A549 (cell line): ENCODE results near the gene HMG20A. TPM values are rescaled to one million over a fixed set of nuclear protein-coding genes. Genes with fewer than 3 reads are reported as not detected.

Experiments used
- ATAC-seq, 2 experiments: fragments of 200-7000 bp in 1 of 2; fragments of >200 bp in 1 of 2; cut with Nextera tagmentation in 1 of 2; cut with Tn5 transposase in 1 of 2; 3 replicates each; pipeline versions ENCODE4 v1.8.0 to v1.9.1; 2018 to 2020; ENCODE audit warnings: mild to moderate bottlenecking in 1 of 2, moderate library complexity in 1 of 2
- CTCF ChIA-PET: fragments of 300-600 bp; sonication (Branson Sonifier 250); formaldehyde crosslinking; extraction: SDS; loops from one replicate; lab custom pipeline; 2021; ENCODE audit warnings: antibody characterized with exemption, inconsistent platforms; lab: Yijun Ruan, JAX
- POLR2A ChIA-PET: fragments of 350-600 bp; formaldehyde crosslinking; extraction: SDS; loops from one replicate; lab custom pipeline; 2021; ENCODE audit warnings: antibody characterized with exemption, inconsistent platforms; lab: Yijun Ruan, JAX
- DNase-seq, 2 experiments: peaks; one replicate each; pipeline versions ENCODE4 v3.0.0 to v3.0.0-alpha.2; 2011 to 2016; ENCODE audit warnings: low read depth in 1 of 2, low spot score in 1 of 2
- FAIRE-seq: peaks from 2 replicates; lab custom pipeline; 2011; peaks lifted over from hg19 to GRCh38; lab: Jason Lieb, UNC
- H3K27ac ChIP-seq, 2 experiments: fragments of >200 bp; sonication (Bioruptor Twin); formaldehyde crosslinking; 3 replicates each; pipeline ENCODE4 v1.5.1; 2016 to 2017
- H3K4me1 ChIP-seq: fragments of >200 bp; sonication (Bioruptor Twin); formaldehyde crosslinking; 3 replicates; pipeline ENCODE4 v1.6.1; 2016
- H3K4me2 ChIP-seq: fragments of >200 bp; sonication (Bioruptor Twin); formaldehyde crosslinking; 3 replicates; pipeline ENCODE4 v1.6.1; 2016
- H3K4me3 ChIP-seq: fragments of >200 bp; sonication (Bioruptor Twin); formaldehyde crosslinking; 3 replicates; pipeline ENCODE4 v1.5.1; 2016
- H3K9me3 ChIP-seq: fragments of >200 bp; sonication (Bioruptor Twin); formaldehyde crosslinking; 3 replicates; pipeline ENCODE4 v1.6.1; 2016
- BCL3 ChIP-seq: fragments of >200 bp; sonication (Bioruptor Twin); formaldehyde crosslinking; IDR thresholded peaks from 3 replicates; pipeline ENCODE4 v1.6.1; 2016
- BHLHE40 ChIP-seq: IDR thresholded peaks from 2 replicates; pipeline ENCODE4 v1.6.1; 2012; ENCODE audit warnings: low read depth, low read length, inconsistent platforms
- CBX2 ChIP-seq: fragments of 200-600 bp; sonication (generic); IDR thresholded peaks from 2 replicates; pipeline ENCODE4 v1.6.1; 2016; ENCODE audit warnings: low read depth, mild to moderate bottlenecking, borderline replicate concordance
- CBX8 ChIP-seq: fragments of 200-600 bp; sonication (generic); IDR thresholded peaks from 2 replicates; pipeline ENCODE4 v1.6.1; 2016
- CHD4 ChIP-seq: fragments of 200-600 bp; sonication (generic); IDR thresholded peaks from 2 replicates; pipeline ENCODE4 v1.6.1; 2016; ENCODE audit warnings: antibody characterized with exemption, mild to moderate bottlenecking, borderline replicate concordance
- CTCF ChIP-seq: fragments of >200 bp; sonication (Bioruptor Twin); formaldehyde crosslinking; IDR thresholded peaks from 3 replicates; pipeline ENCODE4 v1.5.1; 2016
- E2F6 ChIP-seq: IDR thresholded peaks from 2 replicates; pipeline ENCODE4 v1.6.1; 2012; ENCODE audit warnings: low read depth, borderline replicate concordance
- HOXB5 ChIP-seq: fragments of 250-450 bp; sonication (Bioruptor Pico); IDR thresholded peaks from 2 replicates; pipeline ENCODE4 v1.5.0; 2020; ENCODE audit warnings: mild to moderate bottlenecking, moderate library complexity
- JUNB ChIP-seq: fragments of >200 bp; sonication (Bioruptor Twin); formaldehyde crosslinking; IDR thresholded peaks from 2 replicates; pipeline ENCODE4 v1.6.1; 2016
- KDM1A ChIP-seq: fragments of 200-600 bp; sonication (generic); IDR thresholded peaks from 2 replicates; pipeline ENCODE4 v1.6.1; 2016; ENCODE audit warnings: low read depth, mild to moderate bottlenecking
- KDM5A ChIP-seq: fragments of 200-600 bp; sonication (generic); IDR thresholded peaks from 2 replicates; pipeline ENCODE4 v1.6.1; 2016; ENCODE audit warnings: antibody characterized with exemption, mild to moderate bottlenecking
- MAX ChIP-seq: IDR thresholded peaks from 2 replicates; pipeline ENCODE4 v1.6.1; 2012
- MAZ ChIP-seq: fragments of 150-350 bp; IDR thresholded peaks from 2 replicates; pipeline ENCODE4 v1.6.1; 2014; ENCODE audit warnings: antibody characterized with exemption, low read depth, low read length, borderline replicate concordance
- NFE2L2 ChIP-seq: fragments of 150-350 bp; conservative IDR thresholded peaks from 2 replicates; pipeline ENCODE4 v1.6.1; 2014; ENCODE audit warnings: low read length
- NPAS2 ChIP-seq: fragments of 250-450 bp; sonication (Bioruptor Pico); IDR thresholded peaks from 2 replicates; pipeline ENCODE4 v1.8.0; 2022; ENCODE audit warnings: mild to moderate bottlenecking, moderate library complexity, borderline replicate concordance
- PBX3 ChIP-seq: IDR thresholded peaks from 2 replicates; pipeline ENCODE4 v1.6.1; 2012
- PHF8 ChIP-seq: fragments of 200-600 bp; sonication (generic); IDR thresholded peaks from 2 replicates; pipeline ENCODE4 v1.6.1; 2016; ENCODE audit warnings: low read depth, mild to moderate bottlenecking, antibody characterized with exemption, moderate library complexity, borderline replicate concordance
- POLR2AphosphoS2 ChIP-seq: conservative IDR thresholded peaks from 2 replicates; pipeline ENCODE4 v1.6.1; 2012; ENCODE audit warnings: low read length, improper control_type of control experiment, inconsistent platforms
- RARB ChIP-seq: fragments of 250-450 bp; sonication (Bioruptor Pico); IDR thresholded peaks from 2 replicates; pipeline ENCODE4 v1.8.0; 2021; ENCODE audit warnings: mild to moderate bottlenecking, moderate library complexity
- TFCP2L1 ChIP-seq: fragments of 250-450 bp; sonication (Bioruptor Pico); IDR thresholded peaks from 2 replicates; pipeline ENCODE4 v1.5.0; 2021; ENCODE audit warnings: mild to moderate bottlenecking
- USF2 ChIP-seq: fragments of 450-650 bp; IDR thresholded peaks from 2 replicates; pipeline ENCODE4 v1.6.1; 2014; ENCODE audit warnings: antibody characterized with exemption
- ZC3H11A ChIP-seq: fragments of 450-650 bp; IDR thresholded peaks from 2 replicates; pipeline ENCODE4 v1.6.1; 2014; ENCODE audit warnings: antibody characterized with exemption, mild to moderate bottlenecking
- WGBS: methylation state at CpG from one replicate; pipeline ENCODE4 v1.1.6; 2017; ENCODE audit errors: missing lambda C conversion rate; 5-methylcytosine and 5-hydroxymethylcytosine counted together
- polyA plus RNA-seq, 4 experiments: library from polyadenylated mRNA; depleted of rRNA in 3 of 4; stranded (reverse); fragments of >200 nt; fragmentation: RNase III in 1 of 4; extraction: RNeasy Plus Mini Kit Qiagen cat#74134 plus additional on column Dnase treatment in 1 of 4; gene quantifications; 2 replicates in 3 of 4; 3 replicates in 1 of 4; pipeline ENCODE4 v1.2.3, GENCODE V29; 2011 to 2017

HMG20A gene
- polyA plus RNA-seq, 2 of the 4 experiments (the other 2 are of a cell fraction), result 29.5 to 85.1 TPM

- TF ChIP-seq CTCF (peak; percentile 24; the same call in 1 of the 3 replicates), PHF8 (peak; percentile 15; the same call in 1 of the 2 replicates), USF2 (no peak), BHLHE40 (no peak; the same call in 1 of the 2 replicates), NPAS2 (CRISPR knock-in tag) (no peak), BCL3 (peak; percentile 79; the same call in 2 of the 3 replicates), TFCP2L1 (CRISPR knock-in tag) (no peak), POLR2AphosphoS2 (no peak)
- TF ChIP-seq, all 56 proteins: peak for 8
These were observed 665 bp upstream of the HMG20A start, which contains the start of gene PEAK1 (continued) for GRCh38 chr15:77419836-77420609.

GRCh38 chr15:77421370-77421700 is 647 bp downstream of the HMG20A start:
- WGBS, result 2% methylated on average over 3 of the region's 3 CpGs
- H3K27ac ChIP-seq, result peak overlapping the region; percentile 84 to 93
- TF ChIP-seq MAZ (no peak), KDM5A (no peak), CBX8 (no peak), USF2 (no peak), CHD4 (no peak), PHF8 (no peak)
- TF ChIP-seq, all 56 proteins: peak for 0
- Histone ChIP-seq H3K4me3 (peak overlapping the region; percentile 76), H3K4me1 (peaks cover 29% of the 10 kb centered on the region), H3K4me2 (peak overlapping the region; percentile 76), H3K9me3 (no peaks in the 10 kb centered on the region)
- DNase-seq (peak; percentile 28 to 31), FAIRE-seq (no peak), ATAC-seq (no peak)
- ChIA-PET POLR2A (interaction anchor here (1.1 to 1.2 kb wide), 3 partner anchors 9 to 122 kb away, joined by 3 to 4 read pairs (median 3); no protein-coding TSS in a partner anchor), CTCF (interaction anchor here (0.8 to 2.1 kb wide), 5 partner anchors 75 to 385 kb away, joined by 3 to 9 read pairs (median 6); no protein-coding TSS in a partner anchor)

GRCh38 chr15:77425104-77425503 is 4.4 kb downstream of the HMG20A start:
- ChIA-PET POLR2A (no interaction called here), CTCF (no interaction called here)
- ATAC-seq, result no peak
- no peak overlapping the region for H3K27ac ChIP-seq
- H3K4me2 ChIP-seq, result no peak overlapping the region
- DNase-seq, result no peak
- no peaks in the 10 kb centered on the region for H3K9me3 ChIP-seq
- peaks cover 11% of the 10 kb centered on the region; the same call in 2 of the 3 replicates for H3K4me1 ChIP-seq
- TF ChIP-seq KDM1A (no peak), NFE2L2 (no peak), HOXB5 (CRISPR knock-in tag) (no peak), MAX (no peak), JUNB (no peak), ZC3H11A (no peak), PBX3 (no peak), CBX8 (no peak), RARB (CRISPR knock-in tag) (no peak), CBX2 (no peak), E2F6 (no peak)
- no peak overlapping the region for H3K4me3 ChIP-seq
- no peak for FAIRE-seq
- WGBS, result 84% methylated on average over 3 of the region's 3 CpGs
